Type B pancreatic cell (in vitro differentiated cells): Measurements from ENCODE around the gene HAND1. TPM values are rescaled to one million over a fixed set of nuclear protein-coding genes. Genes with fewer than 3 reads are reported as not detected.
A peak's percentile ranks its signal among the peaks of the same experiment; 100 is the strongest.

ENCODE experiments used
- DNase-seq: peaks from one replicate; pipeline ENCODE4 v3.0.0; 2021; ENCODE audit warnings: mixed read lengths; ENCODE audit not compliant: unreplicated experiment; ENCODE audit errors: extremely low spot score
- H3K27ac Mint-ChIP-seq: 2 replicates; pipeline ENCODE4 v1.8.0; 2021; ENCODE audit warnings: mild to moderate bottlenecking, mixed read lengths
- H3K27me3 Mint-ChIP-seq: 2 replicates; pipeline ENCODE4 v1.8.0; 2021; ENCODE audit warnings: mixed read lengths
- H3K36me3 Mint-ChIP-seq: 2 replicates; pipeline ENCODE4 v1.8.0; 2021; ENCODE audit warnings: mixed read lengths
- H3K4me1 Mint-ChIP-seq: one replicate; pipeline ENCODE4 v1.8.0; 2021; ENCODE audit warnings: mixed read lengths; ENCODE audit not compliant: unreplicated experiment
- H3K4me3 Mint-ChIP-seq: 2 replicates; pipeline ENCODE4 v1.8.0; 2021; ENCODE audit warnings: mild to moderate bottlenecking, mixed read lengths
- H3K9me3 Mint-ChIP-seq: 2 replicates; pipeline ENCODE4 v1.8.0; 2021; ENCODE audit warnings: mixed read lengths
- total RNA-seq: library from RNA; stranded (reverse); gene quantifications from 2 replicates; pipeline ENCODE4 v1.2.1, GENCODE V29; 2021; ENCODE audit warnings: low replicate concordance
- TF ChIP-seq, protein P1 (sequence below): fragments of 200-600 bp; sonication (generic); conservative IDR thresholded peaks from 2 replicates; pipeline ENCODE4 v1.5.0; 2021; ENCODE audit warnings: antibody characterized with exemption, mild to moderate bottlenecking

Gene HAND1
- total RNA-seq, 1 donor from 2014 or later, result 2.4 TPM

DNA sequence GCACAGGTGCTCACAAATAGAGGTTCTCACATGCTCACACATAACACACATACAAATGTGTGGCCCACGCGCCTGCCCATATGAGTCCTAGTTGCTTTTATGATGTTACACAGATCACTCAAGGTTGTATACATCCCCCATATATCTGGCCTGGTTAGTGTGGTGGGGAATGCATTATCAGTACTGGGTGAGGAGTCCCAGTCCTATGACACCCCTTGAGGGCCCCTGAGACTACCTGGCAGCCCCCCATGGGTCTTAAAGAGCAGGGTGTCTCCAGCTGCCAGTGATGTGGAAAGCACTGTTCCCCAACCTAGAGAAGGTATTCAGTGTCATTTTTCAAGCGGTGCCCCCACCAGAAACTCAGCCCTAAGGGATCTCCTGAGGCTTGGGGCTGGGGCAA, 2.8 kb upstream of the HAND1 start:
- Mint-ChIP-seq H3K36me3 (no peaks in the 10 kb centered on the region), H3K27me3 (peaks cover 96% of the 10 kb centered on the region), H3K9me3 (no peaks in the 10 kb centered on the region), H3K4me3 (peak overlapping the region; percentile 22), H3K27ac (no peak overlapping the region), H3K4me1 (peaks cover 49% of the 10 kb centered on the region)
- TF ChIP-seq, protein P1, sequence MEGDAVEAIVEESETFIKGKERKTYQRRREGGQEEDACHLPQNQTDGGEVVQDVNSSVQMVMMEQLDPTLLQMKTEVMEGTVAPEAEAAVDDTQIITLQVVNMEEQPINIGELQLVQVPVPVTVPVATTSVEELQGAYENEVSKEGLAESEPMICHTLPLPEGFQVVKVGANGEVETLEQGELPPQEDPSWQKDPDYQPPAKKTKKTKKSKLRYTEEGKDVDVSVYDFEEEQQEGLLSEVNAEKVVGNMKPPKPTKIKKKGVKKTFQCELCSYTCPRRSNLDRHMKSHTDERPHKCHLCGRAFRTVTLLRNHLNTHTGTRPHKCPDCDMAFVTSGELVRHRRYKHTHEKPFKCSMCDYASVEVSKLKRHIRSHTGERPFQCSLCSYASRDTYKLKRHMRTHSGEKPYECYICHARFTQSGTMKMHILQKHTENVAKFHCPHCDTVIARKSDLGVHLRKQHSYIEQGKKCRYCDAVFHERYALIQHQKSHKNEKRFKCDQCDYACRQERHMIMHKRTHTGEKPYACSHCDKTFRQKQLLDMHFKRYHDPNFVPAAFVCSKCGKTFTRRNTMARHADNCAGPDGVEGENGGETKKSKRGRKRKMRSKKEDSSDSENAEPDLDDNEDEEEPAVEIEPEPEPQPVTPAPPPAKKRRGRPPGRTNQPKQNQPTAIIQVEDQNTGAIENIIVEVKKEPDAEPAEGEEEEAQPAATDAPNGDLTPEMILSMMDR, result no peak
- no peak for DNase-seq

DNA sequence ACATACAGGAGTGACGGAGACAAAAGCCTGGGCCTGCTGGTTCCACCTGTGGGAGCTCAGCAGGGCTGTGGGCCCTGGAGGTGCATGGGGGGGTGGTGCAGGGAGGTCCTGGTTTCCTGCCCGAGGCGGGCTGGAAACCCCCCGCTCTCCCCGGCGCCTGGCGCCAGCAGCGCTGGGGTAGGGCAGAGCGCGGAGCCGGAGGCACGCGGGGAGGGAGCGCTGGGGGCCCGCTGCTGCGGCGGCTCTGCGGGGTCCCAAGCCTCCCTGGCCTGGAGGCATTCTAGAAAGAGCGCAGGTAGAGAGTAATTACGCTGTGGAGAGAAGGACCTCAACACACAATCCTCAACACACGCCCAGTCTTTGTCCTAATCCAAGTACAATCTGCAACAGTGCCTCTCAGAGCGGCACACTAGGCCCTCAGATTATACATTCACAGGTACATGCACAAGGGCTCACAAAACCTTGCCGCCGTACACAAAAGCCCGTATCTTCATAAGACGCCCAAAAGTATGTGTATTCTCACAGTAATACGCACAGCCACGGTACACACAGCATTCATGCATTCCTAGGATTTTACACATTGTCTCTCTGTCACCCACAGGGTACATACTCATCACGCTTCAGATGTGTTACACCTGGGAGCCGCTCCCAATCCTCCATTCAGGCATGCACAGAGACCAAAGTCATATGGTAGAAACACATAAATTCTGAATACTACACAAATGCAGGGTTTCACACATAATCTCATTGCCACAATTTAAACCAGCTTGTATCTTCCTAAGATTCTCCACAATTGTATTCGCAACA, 2.1 kb upstream of the HAND1 start:
- TF ChIP-seq, protein P1, result no peak
- Mint-ChIP-seq H3K9me3 (no peaks in the 10 kb centered on the region), H3K36me3 (no peaks in the 10 kb centered on the region), H3K27ac (peak overlapping the region; percentile 88), H3K4me3 (peak overlapping the region; percentile 79), H3K27me3 (peaks cover 96% of the 10 kb centered on the region), H3K4me1 (peaks cover 45% of the 10 kb centered on the region)
- no peak for DNase-seq

DNA sequence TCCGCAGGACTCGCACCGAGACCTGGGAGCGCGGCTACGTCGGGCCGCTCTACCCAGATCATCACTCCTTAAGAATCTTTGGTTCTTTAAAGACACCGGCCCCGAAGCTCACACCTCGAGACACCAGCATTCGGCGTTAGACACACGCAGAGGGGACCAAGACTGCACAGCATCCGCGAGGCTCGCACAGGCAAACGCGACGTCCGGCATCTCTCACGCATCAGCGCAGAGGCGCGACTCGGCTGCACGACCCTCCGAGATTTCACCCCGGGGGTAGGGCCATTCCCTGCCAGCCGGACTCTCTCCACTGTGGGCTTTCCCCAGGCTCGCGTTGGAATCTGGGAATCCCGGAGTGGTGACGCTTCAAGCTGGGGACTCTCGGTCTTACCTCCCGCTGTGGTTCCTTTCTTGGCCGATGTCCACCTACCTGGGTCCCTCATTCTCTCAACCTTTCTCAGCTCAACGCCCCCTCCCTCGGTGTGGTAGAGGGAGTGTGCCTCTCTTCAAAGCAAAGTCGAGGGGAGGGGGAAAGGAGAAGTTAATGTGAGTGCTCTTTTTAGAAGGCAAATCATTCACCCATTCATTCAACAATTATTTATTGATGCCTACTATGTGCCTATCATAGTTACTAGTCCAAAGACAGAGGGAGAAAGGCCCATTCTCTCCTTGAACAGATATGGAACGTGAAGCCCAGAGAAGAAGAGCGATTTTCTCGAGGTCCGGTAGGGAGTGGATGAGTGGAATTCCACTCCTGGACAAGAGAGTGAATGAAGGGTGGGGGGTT, 1.3 kb upstream of the HAND1 start:
- H3K27me3 Mint-ChIP-seq, result peaks cover 96% of the 10 kb centered on the region

DNA sequence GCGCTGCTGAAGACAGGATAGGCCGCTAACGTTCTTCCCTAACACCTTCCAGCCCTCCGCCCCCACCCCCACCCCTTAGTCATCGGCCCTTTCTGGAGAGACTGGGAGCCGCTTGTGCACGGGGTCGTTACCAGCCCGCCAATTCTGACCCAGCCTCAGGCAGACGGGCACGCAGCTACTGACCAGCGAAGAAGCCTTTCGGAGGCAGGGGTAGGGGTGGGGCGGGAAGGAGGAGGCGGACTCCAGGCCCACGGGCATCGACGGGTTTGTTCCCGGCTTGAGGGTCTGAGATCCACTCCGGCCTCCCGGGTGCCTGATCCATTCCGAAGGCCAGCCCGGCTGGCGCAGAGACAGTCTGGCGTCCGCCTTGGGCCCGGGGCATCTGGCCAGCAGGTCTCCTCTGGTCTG, 729 bp upstream of the HAND1 start:
- peak overlapping the region; percentile 79 for H3K4me3 Mint-ChIP-seq
- TF ChIP-seq, protein P1, result no peak
- no peak for DNase-seq
- no peaks in the 10 kb centered on the region for H3K9me3 Mint-ChIP-seq
- H3K27ac Mint-ChIP-seq, result no peak overlapping the region
- H3K27me3 Mint-ChIP-seq, result peaks cover 96% of the 10 kb centered on the region
- no peaks in the 10 kb centered on the region for H3K36me3 Mint-ChIP-seq
- peaks cover 32% of the 10 kb centered on the region for H3K4me1 Mint-ChIP-seq

More for the DNA sequence above, 1.3 kb upstream of the HAND1 start:
- Mint-ChIP-seq H3K4me3 (peak overlapping the region; percentile 79), H3K9me3 (no peaks in the 10 kb centered on the region), H3K27ac (peak overlapping the region; percentile 88), H3K4me1 (peaks cover 37% of the 10 kb centered on the region), H3K36me3 (no peaks in the 10 kb centered on the region)
- TF ChIP-seq, protein P1, result no peak
- DNase-seq, result no peak

DNA sequence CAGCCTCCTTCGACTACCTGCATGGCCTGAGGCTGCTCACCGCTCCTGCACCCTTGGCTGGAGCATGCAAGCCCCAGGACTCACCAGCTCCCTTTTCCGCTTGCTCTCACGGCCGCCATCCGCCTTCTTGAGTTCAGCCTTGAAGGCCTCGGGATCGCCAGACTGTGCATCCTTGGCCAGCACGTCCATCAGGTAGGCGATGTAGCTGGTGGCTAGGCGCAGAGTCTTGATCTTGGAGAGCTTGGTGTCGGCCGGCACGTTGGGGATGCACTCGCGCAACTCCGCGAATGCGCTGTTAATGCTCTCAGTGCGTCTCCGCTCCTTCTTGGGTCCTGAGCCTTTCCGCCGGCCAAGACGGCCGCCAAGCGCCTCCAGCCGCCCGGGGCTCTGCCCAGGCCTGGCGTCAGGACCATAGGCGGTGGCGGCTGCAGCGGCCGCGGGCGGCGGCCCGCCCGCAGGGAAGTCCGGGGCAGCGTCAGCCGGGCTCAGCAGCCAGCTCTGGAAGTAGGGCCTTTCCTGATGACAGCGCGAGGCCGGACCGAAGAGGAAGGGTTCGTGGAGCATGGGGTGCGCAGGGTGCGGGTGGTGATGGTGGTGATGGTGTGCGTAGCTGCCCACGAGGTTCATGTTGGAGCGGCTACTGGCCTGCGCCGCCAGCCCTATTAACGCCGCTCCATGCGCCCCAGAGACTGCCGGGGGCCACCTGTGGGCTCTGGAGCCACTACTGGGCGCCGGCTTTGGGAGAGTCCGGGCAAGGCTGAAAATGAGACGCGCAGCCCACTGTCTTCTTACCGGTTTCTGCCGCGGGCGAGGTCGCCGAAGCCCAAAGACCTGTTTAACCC, 424 bp downstream of the HAND1 start:
- peaks cover 96% of the 10 kb centered on the region for H3K27me3 Mint-ChIP-seq
- no peaks in the 10 kb centered on the region for H3K36me3 Mint-ChIP-seq
- TF ChIP-seq, protein P1, result no peak
- H3K4me3 Mint-ChIP-seq, result peak overlapping the region; percentile 83
- no peak for DNase-seq
- no peaks in the 10 kb centered on the region for H3K9me3 Mint-ChIP-seq
- H3K4me1 Mint-ChIP-seq, result peaks cover 25% of the 10 kb centered on the region
- H3K27ac Mint-ChIP-seq, result peak overlapping the region; percentile 46
